ENCODE results near the gene SESN1. TPM values are rescaled to one million over a fixed set of nuclear protein-coding genes. Genes with fewer than 3 reads are reported as not detected.

The SESN1 gene
- total and polyA plus RNA-seq, 9 of the 15 experiments (the other 6 are each of a cell fraction or from before 2014, with no cell fraction given): 3.1 to 13.0 (median 7.4) TPM

DNA sequence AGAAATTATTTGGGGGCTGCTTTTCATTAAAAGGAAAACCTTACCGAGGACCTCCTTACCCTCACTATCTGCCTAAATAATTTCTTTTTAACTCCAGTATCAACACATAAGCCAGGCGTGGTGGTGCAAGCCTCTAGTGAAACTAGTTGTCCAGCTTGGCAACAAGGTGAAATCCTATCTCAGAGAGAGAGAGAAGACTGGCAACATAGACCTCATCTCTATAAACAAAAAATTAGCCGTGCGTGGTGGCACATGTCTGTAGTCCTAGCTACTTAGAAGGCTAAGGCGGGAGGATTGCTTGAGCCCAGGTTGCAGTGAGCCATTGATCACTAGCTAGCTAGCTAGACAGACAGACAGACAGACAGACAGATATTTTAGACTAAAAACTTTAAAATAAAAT, 153.9 kb downstream of the SESN1 start:
- Histone ChIP-seq H3K9ac (ENCODE audit: insufficient read depth in 1 of 2, low read depth in 2 of 2, low read length in 2 of 2) (no peak overlapping the region), H3K36me3 (ENCODE audit: control insufficient read depth, insufficient read depth, low read length) (no peaks in the 10 kb centered on the region), H3K27ac (ENCODE audit: extremely low read depth, low read depth, low read length) (no peak overlapping the region), H4K20me1 (replicated peaks; ENCODE audit: control insufficient read depth, insufficient read depth, low read length) (no peaks in the 10 kb centered on the region), H3K4me3 (no peak overlapping the region), H3K4me2 (ENCODE audit: insufficient read depth, low read length) (no peak overlapping the region), H3K9me1 (ENCODE audit: control insufficient read depth, insufficient read depth, low read length) (no peaks in the 10 kb centered on the region), H3K4me1 (replicated peaks in 1 of 2; ENCODE audit: control insufficient read depth in 2 of 2, insufficient read depth in 2 of 2, low read length in 2 of 2) (no peaks in the 10 kb centered on the region; a peak in 1 of 5 replicates), H2AFZ (ENCODE audit: low read depth, low read length) (no peak overlapping the region), H3K9me3 (replicated peaks; ENCODE audit: control insufficient read depth, insufficient read depth, low read depth, low read length) (no peaks in the 10 kb centered on the region), H3K27me3 (ENCODE audit: control insufficient read depth in 2 of 2, insufficient read depth in 2 of 2, low read length in 2 of 2) (peaks cover 5 to 15% of the 10 kb centered on the region in 2 experiments; a peak in 4 of 5 replicates), H3K79me2 (ENCODE audit: control insufficient read depth, insufficient read depth, low read length) (no peaks in the 10 kb centered on the region)
- WGBS (ENCODE audit: insufficient coverage, low coverage, missing lambda C conversion rate): 9% methylated on average over 5 of the region's 5 CpGs
- POLR2A ChIA-PET: interaction anchor here (0.5 to 0.9 kb wide), 2 partner anchors 9 to 10 kb away, joined by 3 to 4 read pairs; no protein-coding TSS in a partner anchor
- intact Hi-C loops (cut with micrococcal nuclease): no loop called here
- in situ Hi-C loops (cut with MboI): no loop called here
- no TSS peak for BruUV-seq (replicated peaks)
- CTCF ChIA-PET (ENCODE audit: low intra/inter-chr PET ratio): no interaction called here
- TF ChIP-seq, protein P1, sequence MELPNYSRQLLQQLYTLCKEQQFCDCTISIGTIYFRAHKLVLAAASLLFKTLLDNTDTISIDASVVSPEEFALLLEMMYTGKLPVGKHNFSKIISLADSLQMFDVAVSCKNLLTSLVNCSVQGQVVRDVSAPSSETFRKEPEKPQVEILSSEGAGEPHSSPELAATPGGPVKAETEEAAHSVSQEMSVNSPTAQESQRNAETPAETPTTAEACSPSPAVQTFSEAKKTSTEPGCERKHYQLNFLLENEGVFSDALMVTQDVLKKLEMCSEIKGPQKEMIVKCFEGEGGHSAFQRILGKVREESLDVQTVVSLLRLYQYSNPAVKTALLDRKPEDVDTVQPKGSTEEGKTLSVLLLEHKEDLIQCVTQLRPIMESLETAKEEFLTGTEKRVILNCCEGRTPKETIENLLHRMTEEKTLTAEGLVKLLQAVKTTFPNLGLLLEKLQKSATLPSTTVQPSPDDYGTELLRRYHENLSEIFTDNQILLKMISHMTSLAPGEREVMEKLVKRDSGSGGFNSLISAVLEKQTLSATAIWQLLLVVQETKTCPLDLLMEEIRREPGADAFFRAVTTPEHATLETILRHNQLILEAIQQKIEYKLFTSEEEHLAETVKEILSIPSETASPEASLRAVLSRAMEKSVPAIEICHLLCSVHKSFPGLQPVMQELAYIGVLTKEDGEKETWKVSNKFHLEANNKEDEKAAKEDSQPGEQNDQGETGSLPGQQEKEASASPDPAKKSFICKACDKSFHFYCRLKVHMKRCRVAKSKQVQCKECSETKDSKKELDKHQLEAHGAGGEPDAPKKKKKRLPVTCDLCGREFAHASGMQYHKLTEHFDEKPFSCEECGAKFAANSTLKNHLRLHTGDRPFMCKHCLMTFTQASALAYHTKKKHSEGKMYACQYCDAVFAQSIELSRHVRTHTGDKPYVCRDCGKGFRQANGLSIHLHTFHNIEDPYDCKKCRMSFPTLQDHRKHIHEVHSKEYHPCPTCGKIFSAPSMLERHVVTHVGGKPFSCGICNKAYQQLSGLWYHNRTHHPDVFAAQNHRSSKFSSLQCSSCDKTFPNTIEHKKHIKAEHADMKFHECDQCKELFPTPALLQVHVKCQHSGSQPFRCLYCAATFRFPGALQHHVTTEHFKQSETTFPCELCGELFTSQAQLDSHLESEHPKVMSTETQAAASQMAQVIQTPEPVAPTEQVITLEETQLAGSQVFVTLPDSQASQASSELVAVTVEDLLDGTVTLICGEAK (IDR thresholded peaks at IDR 0.05): no peak
- TF ChIP-seq, protein P1 (CRISPR knock-in tag; IDR thresholded peaks at IDR 0.05): no peak
- no peak for TF ChIP-seq KLF1 (tag; IDR thresholded peaks at IDR 0.05)
- no peak for TF ChIP-seq E2F3 (CRISPR knock-in tag; IDR thresholded peaks at IDR 0.05)
- no peak for TF ChIP-seq EWSR1 (IDR thresholded peaks at IDR 0.05; ENCODE audit: borderline replicate concordance, low read depth, partially characterized antibody)
- TF ChIP-seq XRCC3 (IDR thresholded peaks at IDR 0.05): no peak
- no peak for TF ChIP-seq EHMT2 (IDR thresholded peaks at IDR 0.05)
- TF ChIP-seq, protein P2, sequence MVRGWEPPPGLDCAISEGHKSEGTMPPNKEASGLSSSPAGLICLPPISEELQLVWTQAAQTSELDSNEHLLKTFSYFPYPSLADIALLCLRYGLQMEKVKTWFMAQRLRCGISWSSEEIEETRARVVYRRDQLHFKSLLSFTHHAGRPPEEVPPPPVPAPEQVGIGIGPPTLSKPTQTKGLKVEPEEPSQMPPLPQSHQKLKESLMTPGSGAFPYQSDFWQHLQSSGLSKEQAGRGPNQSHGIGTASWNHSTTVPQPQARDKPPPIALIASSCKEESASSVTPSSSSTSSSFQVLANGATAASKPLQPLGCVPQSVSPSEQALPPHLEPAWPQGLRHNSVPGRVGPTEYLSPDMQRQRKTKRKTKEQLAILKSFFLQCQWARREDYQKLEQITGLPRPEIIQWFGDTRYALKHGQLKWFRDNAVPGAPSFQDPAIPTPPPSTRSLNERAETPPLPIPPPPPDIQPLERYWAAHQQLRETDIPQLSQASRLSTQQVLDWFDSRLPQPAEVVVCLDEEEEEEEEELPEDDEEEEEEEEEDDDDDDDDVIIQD (CRISPR knock-in tag; IDR thresholded peaks at IDR 0.05): no peak
- TF ChIP-seq JUND (IDR thresholded peaks at IDR 0.05; ENCODE audit: borderline replicate concordance, low read depth, low read length): no peak
- TF ChIP-seq JUND (tag; IDR thresholded peaks at IDR 0.05; ENCODE audit: borderline replicate concordance, low read depth, low read length): no peak
- TF ChIP-seq, protein P3, sequence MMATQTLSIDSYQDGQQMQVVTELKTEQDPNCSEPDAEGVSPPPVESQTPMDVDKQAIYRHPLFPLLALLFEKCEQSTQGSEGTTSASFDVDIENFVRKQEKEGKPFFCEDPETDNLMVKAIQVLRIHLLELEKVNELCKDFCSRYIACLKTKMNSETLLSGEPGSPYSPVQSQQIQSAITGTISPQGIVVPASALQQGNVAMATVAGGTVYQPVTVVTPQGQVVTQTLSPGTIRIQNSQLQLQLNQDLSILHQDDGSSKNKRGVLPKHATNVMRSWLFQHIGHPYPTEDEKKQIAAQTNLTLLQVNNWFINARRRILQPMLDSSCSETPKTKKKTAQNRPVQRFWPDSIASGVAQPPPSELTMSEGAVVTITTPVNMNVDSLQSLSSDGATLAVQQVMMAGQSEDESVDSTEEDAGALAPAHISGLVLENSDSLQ (IDR thresholded peaks at IDR 0.05): no peak
- no peak for DNase-seq (ENCODE audit: extremely low read depth in 1 of 4, low spot score in 3 of 4)
- FAIRE-seq: no peak
- ATAC-seq: no peak
